Hepatocyte (in vitro differentiated cells): ENCODE measurements around the gene RTN4IP1. TPM values are rescaled to one million over a fixed set of nuclear protein-coding genes. Genes with fewer than 3 reads are reported as not detected.

Source experiments
- DNase-seq: peaks from one replicate; pipeline ENCODE4 v3.0.0-alpha.2; 2016; ENCODE audit warnings: low spot score
- H2AFZ ChIP-seq: fragments of 200-600 bp; sonication (generic); 2 replicates; pipeline ENCODE4 v1.6.0; 2016; ENCODE audit warnings: antibody characterized with exemption, mild to moderate bottlenecking
- H3K27ac ChIP-seq: fragments of 200-600 bp; sonication (generic); 2 replicates; pipeline ENCODE4 v1.5.1; 2016; ENCODE audit warnings: mild to moderate bottlenecking
- H3K27me3 ChIP-seq: fragments of 200-600 bp; sonication (generic); 2 replicates; pipeline ENCODE4 v1.6.1; 2016
- H3K36me3 ChIP-seq: fragments of 200-600 bp; sonication (generic); replicated peaks from 2 replicates; pipeline ENCODE4 v1.5.1; 2016; ENCODE audit warnings: low read depth; ENCODE audit not compliant: insufficient read depth
- H3K4me1 ChIP-seq: fragments of 200-600 bp; sonication (generic); 2 replicates; pipeline ENCODE4 v1.5.1; 2016; ENCODE audit warnings: mild to moderate bottlenecking, moderate library complexity; ENCODE audit not compliant: insufficient read depth
- H3K4me2 ChIP-seq: fragments of 200-600 bp; sonication (generic); 2 replicates; pipeline ENCODE4 v1.6.0; 2016
- H3K4me3 ChIP-seq: fragments of 200-600 bp; sonication (generic); 2 replicates; pipeline ENCODE4 v1.5.1; 2016; ENCODE audit warnings: mild to moderate bottlenecking
- H3K79me2 ChIP-seq: fragments of 200-600 bp; sonication (generic); 2 replicates; pipeline ENCODE4 v1.6.0; 2017; ENCODE audit warnings: mild to moderate bottlenecking
- H3K9me2 ChIP-seq: fragments of 200-600 bp; sonication (generic); replicated peaks from 2 replicates; pipeline ENCODE4 v1.6.0; 2017; ENCODE audit warnings: mild to moderate bottlenecking; ENCODE audit not compliant: insufficient read depth
- H3K9me3 ChIP-seq: fragments of 200-600 bp; sonication (generic); 2 replicates; pipeline ENCODE4 v1.5.1; 2016; ENCODE audit warnings: low read depth, mild to moderate bottlenecking
- H4K20me1 ChIP-seq: fragments of 200-600 bp; sonication (generic); 2 replicates; pipeline ENCODE4 v1.6.0; 2016; ENCODE audit warnings: mild to moderate bottlenecking; ENCODE audit not compliant: insufficient read depth, poor library complexity, severe bottlenecking
- EZH2 ChIP-seq: fragments of 200-600 bp; sonication (generic); IDR thresholded peaks from 2 replicates; pipeline ENCODE4 v1.6.1; 2016; ENCODE audit warnings: antibody characterized with exemption, mild to moderate bottlenecking, borderline replicate concordance
- EZH2phosphoT487 ChIP-seq: fragments of 200-600 bp; sonication (generic); IDR thresholded peaks from one replicate; pipeline ENCODE4 v1.6.1; 2018; ENCODE audit warnings: antibody characterized with exemption, mild to moderate bottlenecking, low read depth, moderate library complexity; ENCODE audit not compliant: unreplicated experiment, severe bottlenecking
- WGBS: methylation state at CpG from one replicate; pipeline ENCODE4 v1.1.6; 2016; ENCODE audit warnings: low lambda C conversion rate; ENCODE audit errors: missing lambda C conversion rate; 5-methylcytosine and 5-hydroxymethylcytosine counted together
- polyA plus RNA-seq: library from polyadenylated mRNA; unstranded; fragments of >200 nt; fragmentation: Nextera tagmentation; extraction: Ambion mirVana; gene quantifications from 2 replicates; pipeline ENCODE4 v1.2.1, GENCODE V29; 2016
- total RNA-seq: library from RNA; depleted of rRNA; stranded (reverse); fragments of >200 nt; gene quantifications from 2 replicates; pipeline ENCODE4 v1.2.3, GENCODE V29; 2014
- TF ChIP-seq, protein P1 (sequence below): fragments of 200-600 bp; sonication (generic); IDR thresholded peaks from 2 replicates; pipeline ENCODE4 v1.5.1; 2016; ENCODE audit warnings: antibody characterized with exemption, mild to moderate bottlenecking; ENCODE audit not compliant: poor library complexity

RTN4IP1 gene
- total and polyA plus RNA-seq, 2 experiments from 2014 or later, result 4.9 to 6.2 TPM

DNA sequence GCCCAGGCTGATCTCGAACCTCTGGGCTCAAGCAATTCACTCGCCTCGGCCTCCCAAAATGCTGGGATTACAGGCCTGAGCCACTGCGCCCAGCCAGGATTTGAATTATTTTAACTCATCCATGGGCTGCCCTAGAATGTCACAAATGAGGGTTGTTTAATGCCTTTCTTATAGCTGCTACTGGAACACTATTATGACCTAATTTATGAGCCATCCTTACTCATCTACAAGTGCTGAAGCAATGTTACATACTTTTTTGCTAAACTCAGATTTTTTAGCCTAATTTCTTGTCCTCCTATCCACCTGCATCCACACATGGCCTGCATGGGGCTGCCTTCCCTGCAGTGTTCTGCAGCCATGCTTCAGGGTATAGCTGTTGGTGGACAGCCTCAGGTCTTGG is 59.9 kb downstream of the RTN4IP1 start:
- no peaks in the 10 kb centered on the region for H3K27me3 ChIP-seq
- no peaks in the 10 kb centered on the region for H3K9me2 ChIP-seq

DNA sequence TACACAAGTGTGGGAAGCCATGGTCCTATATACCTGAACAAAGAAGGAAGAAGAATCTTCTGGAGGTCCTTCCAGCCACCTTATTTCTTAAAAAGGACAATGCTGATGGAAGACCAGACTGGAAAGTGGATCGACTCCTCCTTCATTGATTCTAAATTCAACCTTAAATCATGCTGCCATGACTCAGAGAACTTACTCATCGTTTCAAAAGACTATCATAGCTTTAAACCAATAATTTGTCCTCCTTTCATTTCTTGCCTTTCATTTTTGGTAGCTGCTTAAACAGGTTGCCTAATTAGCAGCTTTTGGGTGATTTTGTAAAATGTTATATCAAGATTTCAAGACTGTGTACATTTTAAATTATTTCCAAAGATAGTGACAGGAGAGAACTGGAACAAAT is 60.8 kb downstream of the RTN4IP1 start:
- Histone ChIP-seq H2AFZ (no peak overlapping the region), H3K36me3 (no peaks in the 10 kb centered on the region), H4K20me1 (no peaks in the 10 kb centered on the region), H3K9me3 (no peaks in the 10 kb centered on the region), H3K27ac (no peak overlapping the region), H3K4me2 (no peak overlapping the region), H3K4me1 (no peaks in the 10 kb centered on the region), H3K9me2 (no peaks in the 10 kb centered on the region), H3K27me3 (no peaks in the 10 kb centered on the region), H3K79me2 (no peaks in the 10 kb centered on the region), H3K4me3 (no peak overlapping the region)
- DNase-seq, result no peak
- WGBS, result 95% methylated on average over 2 of the region's 2 CpGs
- TF ChIP-seq EZH2phosphoT487 (no peak), EZH2 (no peak)
- TF ChIP-seq, protein P1, sequence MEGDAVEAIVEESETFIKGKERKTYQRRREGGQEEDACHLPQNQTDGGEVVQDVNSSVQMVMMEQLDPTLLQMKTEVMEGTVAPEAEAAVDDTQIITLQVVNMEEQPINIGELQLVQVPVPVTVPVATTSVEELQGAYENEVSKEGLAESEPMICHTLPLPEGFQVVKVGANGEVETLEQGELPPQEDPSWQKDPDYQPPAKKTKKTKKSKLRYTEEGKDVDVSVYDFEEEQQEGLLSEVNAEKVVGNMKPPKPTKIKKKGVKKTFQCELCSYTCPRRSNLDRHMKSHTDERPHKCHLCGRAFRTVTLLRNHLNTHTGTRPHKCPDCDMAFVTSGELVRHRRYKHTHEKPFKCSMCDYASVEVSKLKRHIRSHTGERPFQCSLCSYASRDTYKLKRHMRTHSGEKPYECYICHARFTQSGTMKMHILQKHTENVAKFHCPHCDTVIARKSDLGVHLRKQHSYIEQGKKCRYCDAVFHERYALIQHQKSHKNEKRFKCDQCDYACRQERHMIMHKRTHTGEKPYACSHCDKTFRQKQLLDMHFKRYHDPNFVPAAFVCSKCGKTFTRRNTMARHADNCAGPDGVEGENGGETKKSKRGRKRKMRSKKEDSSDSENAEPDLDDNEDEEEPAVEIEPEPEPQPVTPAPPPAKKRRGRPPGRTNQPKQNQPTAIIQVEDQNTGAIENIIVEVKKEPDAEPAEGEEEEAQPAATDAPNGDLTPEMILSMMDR, result no peak

More for the DNA sequence above, 59.9 kb downstream of the RTN4IP1 start:
- no peaks in the 10 kb centered on the region for H3K9me3 ChIP-seq
- no peaks in the 10 kb centered on the region for H3K36me3 ChIP-seq
- H3K4me1 ChIP-seq, result no peaks in the 10 kb centered on the region
- H2AFZ ChIP-seq, result no peak overlapping the region
- no peak for DNase-seq
- H3K4me3 ChIP-seq, result no peak overlapping the region
- H3K4me2 ChIP-seq, result no peak overlapping the region
- H3K27ac ChIP-seq, result no peak overlapping the region
- no peak for TF ChIP-seq EZH2
- TF ChIP-seq, protein P1, result no peak
- no peak for TF ChIP-seq EZH2phosphoT487
- no peaks in the 10 kb centered on the region for H3K79me2 ChIP-seq
- WGBS, result 93% methylated on average over 4 of the region's 4 CpGs
- H4K20me1 ChIP-seq, result no peaks in the 10 kb centered on the region

DNA sequence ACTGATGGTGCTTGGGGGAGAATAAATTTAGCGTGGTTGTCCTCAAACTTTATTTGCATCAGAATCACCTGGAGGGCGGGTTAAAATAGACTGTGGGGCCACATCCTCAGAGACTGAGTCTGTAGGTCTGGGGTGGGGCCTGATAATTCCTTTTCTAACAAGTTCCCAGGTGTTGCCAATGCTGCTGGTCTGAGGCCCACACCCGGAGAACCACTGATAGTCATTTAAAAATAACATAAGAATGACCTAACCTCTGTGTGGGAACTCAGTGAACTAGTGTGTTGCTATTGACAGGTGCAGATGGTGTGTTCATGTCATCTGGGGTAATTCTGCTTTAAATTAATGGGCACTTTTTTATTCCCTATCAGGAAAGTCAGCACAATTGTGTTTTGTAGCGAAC is 64.8 kb downstream of the RTN4IP1 start:
- 58% methylated on average over 4 of the region's 4 CpGs for whole genome bisulfite sequencing
- H3K4me3 ChIP-seq, result no peak overlapping the region
- H4K20me1 ChIP-seq, result no peaks in the 10 kb centered on the region
- no peaks in the 10 kb centered on the region for H3K9me2 ChIP-seq
- TF ChIP-seq, protein P1, result no peak
- TF ChIP-seq EZH2 (no peak), EZH2phosphoT487 (no peak)
- no peak overlapping the region for H3K4me2 ChIP-seq
- no peak overlapping the region for H3K27ac ChIP-seq
- H3K36me3 ChIP-seq, result no peaks in the 10 kb centered on the region
- H3K79me2 ChIP-seq, result no peaks in the 10 kb centered on the region
- no peaks in the 10 kb centered on the region for H3K9me3 ChIP-seq
- H3K27me3 ChIP-seq, result no peaks in the 10 kb centered on the region
- no peak for DNase-seq
- no peak overlapping the region for H2AFZ ChIP-seq
- no peaks in the 10 kb centered on the region for H3K4me1 ChIP-seq

DNA sequence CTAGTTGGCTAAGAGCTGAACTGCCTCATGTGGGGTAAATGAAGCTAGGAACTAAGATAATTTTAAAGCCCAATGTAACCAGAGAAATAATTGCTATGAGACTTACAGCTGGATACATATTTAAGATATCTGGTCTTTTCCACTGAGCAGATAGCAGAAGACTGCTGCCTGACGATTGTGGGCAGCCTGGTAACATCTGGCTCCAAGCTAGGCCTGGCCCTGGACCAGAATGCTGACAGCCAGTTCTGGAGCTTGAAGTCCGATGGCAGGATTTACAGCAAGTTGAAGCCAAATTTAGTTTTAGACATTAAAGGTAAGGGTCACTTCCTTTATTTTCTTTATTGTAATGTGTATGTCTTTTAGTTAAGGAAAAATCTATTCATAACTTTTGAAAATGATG is 65.7 kb downstream of the RTN4IP1 start:
- no peak for DNase-seq
- Histone ChIP-seq H3K27ac (no peak overlapping the region), H3K9me3 (no peaks in the 10 kb centered on the region), H3K79me2 (no peaks in the 10 kb centered on the region), H3K27me3 (no peaks in the 10 kb centered on the region), H4K20me1 (no peaks in the 10 kb centered on the region), H3K4me3 (no peak overlapping the region), H3K4me1 (no peaks in the 10 kb centered on the region), H3K36me3 (no peaks in the 10 kb centered on the region), H2AFZ (no peak overlapping the region), H3K9me2 (no peaks in the 10 kb centered on the region), H3K4me2 (no peak overlapping the region)
- TF ChIP-seq, protein P1, result no peak
- no peak for TF ChIP-seq EZH2
- TF ChIP-seq EZH2phosphoT487, result no peak
- WGBS, result 59% methylated on average over 2 of the region's 2 CpGs
